Prostate gland (tissue), 2 donors: Measurements from ENCODE around the gene LRCH2. TPM values are rescaled to one million over a fixed set of nuclear protein-coding genes. Genes with fewer than 3 reads are reported as not detected.

Source experiments
- DNase-seq: peaks from one replicate; pipeline ENCODE4 v3.0.0-alpha.2; 2019; ENCODE audit warnings: low spot score
- H3K27ac ChIP-seq, 2 donors: fragments of 200-600 bp; sonication (generic); 2 replicates each; pipeline ENCODE4 v1.5.1; 2017 to 2019
- H3K27me3 ChIP-seq: fragments of 200-600 bp; sonication (generic); replicated peaks from 2 replicates; pipeline ENCODE4 v1.5.1; 2019; ENCODE audit not compliant: insufficient read depth
- H3K36me3 ChIP-seq, 2 donors: fragments of 200-600 bp; sonication (generic); 1 replicate in 1 of 2; 2 replicates in 1 of 2; pipeline versions ENCODE4 v1.5.1 to v1.8.1; 2017 to 2019
- H3K4me1 ChIP-seq: fragments of 200-600 bp; sonication (generic); replicated peaks from 2 replicates; pipeline ENCODE4 v1.5.1; 2019
- H3K4me3 ChIP-seq, 2 donors: fragments of 200-600 bp; sonication (generic); 2 replicates each; pipeline ENCODE4 v1.5.1; 2017 to 2019
- H3K9me3 ChIP-seq: fragments of 200-600 bp; sonication (generic); 2 replicates; pipeline ENCODE4 v1.5.1; 2017
- POLR2A ChIP-seq: fragments of 450-650 bp; IDR thresholded peaks from one replicate; pipeline ENCODE4 v1.6.1; 2016; ENCODE audit warnings: antibody characterized with exemption, mild to moderate bottlenecking
- POLR2AphosphoS5 ChIP-seq: sonication (generic); formaldehyde crosslinking; IDR thresholded peaks from one replicate; pipeline ENCODE4 v1.6.1; 2017; ENCODE audit warnings: antibody characterized with exemption
- WGBS: methylation state at CpG from one replicate; pipeline ENCODE4 v1.1.5; 2018; 5-methylcytosine and 5-hydroxymethylcytosine counted together
- intact Hi-C: fragments of 100-400 bp; cut with DNase I; formaldehyde crosslinking; loops from one replicate; pipeline ENCODE4 v1.14.2; 2022
- small RNA-seq, 2 donors: library from RNA; depleted of rRNA; stranded (forward); fragments of <200 nt; gene quantifications; one replicate each; pipeline ENCODE3, GENCODE V24; 2016
- total RNA-seq, 2 donors: library from RNA; depleted of rRNA; stranded (reverse); fragments of >200 nt; gene quantifications; one replicate each; pipeline ENCODE4 v1.1.0, GENCODE V29; 2016
- TF ChIP-seq, protein P1 (sequence below), 4 experiments: fragments of 200-600 bp in 2 of 4; fragments of 450-650 bp in 2 of 4; sonication (generic) in 2 of 4; IDR thresholded peaks; 1 replicate in 3 of 4; 2 replicates in 1 of 4; pipeline ENCODE4 v1.5.1; 2016 to 2019; ENCODE audit warnings: antibody characterized with exemption in 4 of 4, mild to moderate bottlenecking in 2 of 4, moderate library complexity in 2 of 4

The LRCH2 gene
- total RNA-seq, 2 donors from 2014 or later = 5.6 to 7.0 TPM

- DNase-seq = no peak
- H3K36me3 ChIP-seq = no peaks in the 10 kb centered on the region
- intact Hi-C loops = no loop called here
- no peak overlapping the region for H3K27ac ChIP-seq
- TF ChIP-seq POLR2A = no peak
- TF ChIP-seq, protein P1, sequence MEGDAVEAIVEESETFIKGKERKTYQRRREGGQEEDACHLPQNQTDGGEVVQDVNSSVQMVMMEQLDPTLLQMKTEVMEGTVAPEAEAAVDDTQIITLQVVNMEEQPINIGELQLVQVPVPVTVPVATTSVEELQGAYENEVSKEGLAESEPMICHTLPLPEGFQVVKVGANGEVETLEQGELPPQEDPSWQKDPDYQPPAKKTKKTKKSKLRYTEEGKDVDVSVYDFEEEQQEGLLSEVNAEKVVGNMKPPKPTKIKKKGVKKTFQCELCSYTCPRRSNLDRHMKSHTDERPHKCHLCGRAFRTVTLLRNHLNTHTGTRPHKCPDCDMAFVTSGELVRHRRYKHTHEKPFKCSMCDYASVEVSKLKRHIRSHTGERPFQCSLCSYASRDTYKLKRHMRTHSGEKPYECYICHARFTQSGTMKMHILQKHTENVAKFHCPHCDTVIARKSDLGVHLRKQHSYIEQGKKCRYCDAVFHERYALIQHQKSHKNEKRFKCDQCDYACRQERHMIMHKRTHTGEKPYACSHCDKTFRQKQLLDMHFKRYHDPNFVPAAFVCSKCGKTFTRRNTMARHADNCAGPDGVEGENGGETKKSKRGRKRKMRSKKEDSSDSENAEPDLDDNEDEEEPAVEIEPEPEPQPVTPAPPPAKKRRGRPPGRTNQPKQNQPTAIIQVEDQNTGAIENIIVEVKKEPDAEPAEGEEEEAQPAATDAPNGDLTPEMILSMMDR (IDR thresholded peaks at IDR 0.05) = no peak
- no peak for TF ChIP-seq POLR2AphosphoS5
- no peaks in the 10 kb centered on the region for H3K9me3 ChIP-seq
- no peak overlapping the region for H3K4me3 ChIP-seq
- H3K4me1 ChIP-seq = no peaks in the 10 kb centered on the region
- H3K27me3 ChIP-seq = no peaks in the 10 kb centered on the region
- WGBS = 89% methylated on average over 1 of the region's 1 CpG
Measured at GRCh38 chrX:115089419-115089818, 144.5 kb downstream of the LRCH2 start.

GRCh38 chrX:115068896-115069295, 165.0 kb downstream of the LRCH2 start:
- Histone ChIP-seq H3K27me3 (no peaks in the 10 kb centered on the region), H3K36me3 (no peaks in the 10 kb centered on the region), H3K4me1 (no peaks in the 10 kb centered on the region), H3K4me3 (no peak overlapping the region), H3K27ac (peak overlapping the region in 1 of 2 donors; percentile 58), H3K9me3 (no peaks in the 10 kb centered on the region)
- intact Hi-C loops = no loop called here
- WGBS = 94% methylated on average over 16 of the region's 27 CpGs
- no peak for TF ChIP-seq POLR2A
- no peak for TF ChIP-seq POLR2AphosphoS5
- TF ChIP-seq, protein P1 (IDR thresholded peaks at IDR 0.05) = no peak
- DNase-seq = no peak

GRCh38 chrX:115067812-115068211, 166.1 kb downstream of the LRCH2 start:
- DNase-seq = no peak

GRCh38 chrX:115065304-115065703, 168.6 kb downstream of the LRCH2 start:
- H3K36me3 ChIP-seq = no peaks in the 10 kb centered on the region
- no peak overlapping the region for H3K4me3 ChIP-seq
- no peaks in the 10 kb centered on the region for H3K9me3 ChIP-seq
- H3K27ac ChIP-seq = no peak overlapping the region
- DNase-seq = no peak
- no peaks in the 10 kb centered on the region for H3K4me1 ChIP-seq
- TF ChIP-seq POLR2A (no peak), POLR2AphosphoS5 (no peak)
- TF ChIP-seq, protein P1 (IDR thresholded peaks at IDR 0.05) = no peak
- intact Hi-C loops = no loop called here
- H3K27me3 ChIP-seq = no peaks in the 10 kb centered on the region

More at GRCh38 chrX:115067812-115068211, 166.1 kb downstream of the LRCH2 start:
- WGBS = 0% methylated on average over 2 of the region's 2 CpGs
- Histone ChIP-seq H3K36me3 (no peaks in the 10 kb centered on the region), H3K4me1 (no peaks in the 10 kb centered on the region), H3K27ac (peak overlapping the region in 1 of 2 donors; percentile 58), H3K27me3 (no peaks in the 10 kb centered on the region), H3K4me3 (no peak overlapping the region), H3K9me3 (no peaks in the 10 kb centered on the region)
- intact Hi-C loops = no loop called here
- TF ChIP-seq POLR2AphosphoS5 = no peak
- TF ChIP-seq POLR2A = no peak
- TF ChIP-seq, protein P1 (IDR thresholded peaks at IDR 0.05) = no peak

Small RNA genes within 50 kb of the gene (small RNA-seq; reads per million reads assigned to genes)
- gene RF00019 (0 reads per million in 2 donors), gene SNORA35B (36.2 to 108 reads per million in 2 donors)

Other genes starting within 250 kb of the LRCH2 start
- gene IL13RA2, start 216.5 kb downstream of the LRCH2 start, total RNA-seq = 1 to 10 TPM; 3.4 to 5.2 TPM
- gene RBMXL3, start 44.7 kb downstream of the LRCH2 start, total RNA-seq = 1 to 10 TPM in 1 of 2 donors, not detected in 1; 1.4 TPM
- 10 to 100 TPM in 1 of 2 donors, not detected in 1; 10.1 TPM for gene LUZP4, start 55.6 kb upstream of the LRCH2 start, total RNA-seq